ENCODE measurements around the gene BCAS3.

DNA sequence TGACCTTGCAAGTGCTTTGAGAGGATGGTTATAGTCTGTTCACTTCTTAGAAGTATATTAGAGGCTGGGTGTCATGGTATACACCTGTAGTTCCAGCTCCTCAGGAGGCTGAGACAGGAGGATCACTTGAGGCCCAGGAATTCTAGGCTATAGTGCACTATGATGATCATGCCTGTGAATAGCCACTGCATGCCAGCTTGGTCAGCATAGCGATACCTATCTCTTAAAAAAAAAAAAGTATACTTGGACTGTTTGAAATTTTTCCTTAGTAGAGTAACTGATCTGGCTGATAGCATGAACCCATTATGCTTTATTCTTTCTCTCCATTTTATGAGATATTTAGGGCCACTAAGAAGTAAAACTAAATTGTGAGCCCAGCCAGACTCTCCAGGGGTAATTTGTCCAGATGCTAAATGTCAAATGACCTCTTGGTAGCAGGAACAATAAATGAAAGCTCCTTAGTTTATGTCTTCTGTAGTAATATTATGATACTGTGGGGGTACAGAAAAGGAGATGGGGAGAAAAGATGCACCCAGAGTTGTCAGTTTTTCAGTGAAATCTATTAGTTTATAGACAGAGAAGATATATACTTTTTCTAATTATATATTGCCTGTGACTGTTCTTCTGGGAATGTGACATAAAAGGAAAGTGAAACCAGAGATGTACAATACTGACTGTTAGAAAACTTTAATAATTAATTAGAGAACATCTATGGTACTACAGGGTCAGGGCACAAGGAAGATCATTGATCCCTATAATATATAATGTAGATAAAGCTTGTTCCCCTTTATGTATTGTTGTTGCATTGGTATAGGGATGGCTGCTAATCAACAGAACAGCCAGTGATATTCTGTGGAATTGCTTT is 386.7 kb downstream of the BCAS3 start:
- TF ChIP-seq, protein P1, sequence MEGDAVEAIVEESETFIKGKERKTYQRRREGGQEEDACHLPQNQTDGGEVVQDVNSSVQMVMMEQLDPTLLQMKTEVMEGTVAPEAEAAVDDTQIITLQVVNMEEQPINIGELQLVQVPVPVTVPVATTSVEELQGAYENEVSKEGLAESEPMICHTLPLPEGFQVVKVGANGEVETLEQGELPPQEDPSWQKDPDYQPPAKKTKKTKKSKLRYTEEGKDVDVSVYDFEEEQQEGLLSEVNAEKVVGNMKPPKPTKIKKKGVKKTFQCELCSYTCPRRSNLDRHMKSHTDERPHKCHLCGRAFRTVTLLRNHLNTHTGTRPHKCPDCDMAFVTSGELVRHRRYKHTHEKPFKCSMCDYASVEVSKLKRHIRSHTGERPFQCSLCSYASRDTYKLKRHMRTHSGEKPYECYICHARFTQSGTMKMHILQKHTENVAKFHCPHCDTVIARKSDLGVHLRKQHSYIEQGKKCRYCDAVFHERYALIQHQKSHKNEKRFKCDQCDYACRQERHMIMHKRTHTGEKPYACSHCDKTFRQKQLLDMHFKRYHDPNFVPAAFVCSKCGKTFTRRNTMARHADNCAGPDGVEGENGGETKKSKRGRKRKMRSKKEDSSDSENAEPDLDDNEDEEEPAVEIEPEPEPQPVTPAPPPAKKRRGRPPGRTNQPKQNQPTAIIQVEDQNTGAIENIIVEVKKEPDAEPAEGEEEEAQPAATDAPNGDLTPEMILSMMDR (IDR thresholded peaks at IDR 0.05): no peak
- TF ChIP-seq POLR2A (IDR thresholded peaks at IDR 0.05): no peak
